Measurements from ENCODE around the gene SYT11.
"Not testable (repeated sequence)": the region's sequence is repeated elsewhere in the genome, so short reads cannot be mapped to it uniquely, and the experiment has no call there.

SYT11 gene

DNA sequence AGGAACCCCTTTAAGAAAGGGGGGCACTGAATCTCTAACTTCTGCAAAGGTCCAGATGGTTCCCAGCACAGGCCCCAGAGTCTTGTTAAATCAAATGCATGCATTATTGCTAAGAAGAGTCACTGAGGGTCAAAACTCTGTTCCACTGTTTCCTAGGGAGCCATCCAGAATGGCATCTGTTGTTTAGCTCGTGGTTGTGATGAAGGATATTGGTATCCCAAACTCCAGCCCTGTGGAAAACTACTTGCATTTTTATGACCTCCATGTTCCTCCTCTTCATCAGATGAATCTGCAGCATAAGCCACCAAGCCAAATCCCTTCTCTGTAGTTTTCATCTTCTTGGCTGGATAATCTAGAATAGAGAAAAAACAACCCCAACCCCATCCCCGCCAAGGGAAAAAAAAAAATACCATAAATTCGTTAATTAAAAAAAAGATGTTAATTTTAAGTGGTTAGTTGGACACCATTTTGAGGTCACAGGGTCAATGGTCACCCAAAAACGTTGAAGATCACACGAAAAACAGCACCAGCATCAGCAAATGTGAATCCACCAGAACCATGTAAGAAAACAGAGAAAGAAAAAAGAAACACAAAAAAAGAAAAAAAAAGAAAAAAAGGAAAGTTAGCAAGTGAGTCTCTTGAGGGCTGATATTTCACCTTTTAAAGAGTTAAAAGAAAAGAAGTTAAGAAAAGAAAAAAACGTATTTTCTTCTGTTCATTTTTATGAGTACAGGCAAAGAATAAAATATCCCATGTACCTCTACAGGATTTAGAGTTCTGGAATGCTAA is 54.8 kb downstream of the SYT11 start:
- Histone ChIP-seq H3K4me3 (ENCODE audit: insufficient read depth, low read depth, low read length, poor library complexity, severe bottlenecking) (no peak overlapping the region), H3K9me3 (ENCODE audit: control insufficient read depth, low read length) (no peaks in the 10 kb centered on the region), H3K27ac (ENCODE audit: insufficient read depth, low read length, poor library complexity, severe bottlenecking) (no peak overlapping the region), H3K27me3 (replicated peaks; ENCODE audit: control insufficient read depth, insufficient read depth, low read length, poor library complexity, severe bottlenecking) (no peaks in the 10 kb centered on the region), H3K36me3 (ENCODE audit: control insufficient read depth, insufficient read depth, low read length) (peaks cover 48% of the 10 kb centered on the region), H3K4me1 (ENCODE audit: control insufficient read depth, insufficient read depth, low read length, poor library complexity, severe bottlenecking) (peaks cover 11% of the 10 kb centered on the region)
- no peak for DNase-seq

DNA sequence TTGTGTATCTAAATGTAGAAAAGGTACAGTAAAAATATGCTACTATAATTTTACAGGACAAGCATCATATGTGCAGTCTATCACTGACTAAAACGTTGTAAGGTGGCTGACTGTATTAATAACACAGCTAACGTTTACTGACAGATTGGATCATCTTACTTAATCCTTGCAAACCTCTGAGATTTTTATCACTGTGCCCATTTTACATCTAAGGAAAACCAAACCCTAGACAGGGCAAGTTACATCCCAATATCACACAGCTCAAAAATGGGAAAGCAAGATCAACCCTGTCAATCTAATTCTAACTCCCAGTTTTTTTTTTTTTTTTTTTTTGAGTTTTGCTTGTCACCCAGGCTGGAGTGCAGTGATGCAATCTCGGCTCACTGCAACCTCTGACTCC is 59.3 kb downstream of the SYT11 start:
- H3K9me3 ChIP-seq (ENCODE audit: control insufficient read depth, low read length) = no peaks in the 10 kb centered on the region
- no peaks in the 10 kb centered on the region for H3K27me3 ChIP-seq (replicated peaks; ENCODE audit: control insufficient read depth, insufficient read depth, low read length, poor library complexity, severe bottlenecking)
- no peaks in the 10 kb centered on the region for H3K4me1 ChIP-seq (ENCODE audit: control insufficient read depth, insufficient read depth, low read length, poor library complexity, severe bottlenecking)
- no peak overlapping the region for H3K27ac ChIP-seq (ENCODE audit: insufficient read depth, low read length, poor library complexity, severe bottlenecking)
- no peak for DNase-seq
- no peak overlapping the region for H3K4me3 ChIP-seq (ENCODE audit: insufficient read depth, low read depth, low read length, poor library complexity, severe bottlenecking)
- H3K36me3 ChIP-seq (ENCODE audit: control insufficient read depth, insufficient read depth, low read length) = peaks cover 81% of the 10 kb centered on the region

DNA sequence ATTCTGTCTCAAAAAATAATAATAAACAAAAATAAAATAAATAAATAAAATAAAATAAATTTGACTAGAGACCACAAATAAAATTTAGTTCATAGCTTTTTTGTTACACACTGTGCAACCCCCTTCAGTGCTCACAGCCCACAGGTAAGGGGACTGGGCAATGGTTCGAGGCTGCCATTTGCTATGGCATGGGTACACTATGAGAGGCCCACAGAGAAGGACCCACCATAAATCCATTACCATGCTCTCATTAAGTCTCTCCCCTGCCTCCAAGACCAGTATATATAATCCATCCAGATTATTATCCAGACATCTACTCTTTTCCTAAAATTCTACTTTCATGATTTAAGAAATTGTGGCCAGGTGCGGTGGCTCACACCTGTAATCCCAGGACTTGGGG is 60.4 kb downstream of the SYT11 start:
- Histone ChIP-seq H3K9me3 (ENCODE audit: control insufficient read depth, low read length) (no peaks in the 10 kb centered on the region), H3K36me3 (ENCODE audit: control insufficient read depth, insufficient read depth, low read length) (peaks cover 82% of the 10 kb centered on the region), H3K27me3 (replicated peaks; ENCODE audit: control insufficient read depth, insufficient read depth, low read length, poor library complexity, severe bottlenecking) (no peaks in the 10 kb centered on the region), H3K27ac (ENCODE audit: insufficient read depth, low read length, poor library complexity, severe bottlenecking) (no peak overlapping the region), H3K4me1 (ENCODE audit: control insufficient read depth, insufficient read depth, low read length, poor library complexity, severe bottlenecking) (no peaks in the 10 kb centered on the region), H3K4me3 (ENCODE audit: insufficient read depth, low read depth, low read length, poor library complexity, severe bottlenecking) (no peak overlapping the region)
- no peak for DNase-seq

- no peaks in the 10 kb centered on the region for H3K9me3 ChIP-seq (ENCODE audit: control insufficient read depth, low read length)
- H3K4me1 ChIP-seq (ENCODE audit: control insufficient read depth, insufficient read depth, low read length, poor library complexity, severe bottlenecking) = no peaks in the 10 kb centered on the region
- H3K36me3 ChIP-seq (ENCODE audit: control insufficient read depth, insufficient read depth, low read length) = peaks cover 90% of the 10 kb centered on the region
- no peak overlapping the region for H3K4me3 ChIP-seq (ENCODE audit: insufficient read depth, low read depth, low read length, poor library complexity, severe bottlenecking)
- no peaks in the 10 kb centered on the region for H3K27me3 ChIP-seq (replicated peaks; ENCODE audit: control insufficient read depth, insufficient read depth, low read length, poor library complexity, severe bottlenecking)
- DNase-seq = no peak
- H3K27ac ChIP-seq (ENCODE audit: insufficient read depth, low read length, poor library complexity, severe bottlenecking) = no peak overlapping the region
These were observed 61.4 kb downstream of the SYT11 start for GRCh38 chr1:155920717-155921116.

- H3K36me3 ChIP-seq (ENCODE audit: control insufficient read depth, insufficient read depth, low read length) = peaks cover 87% of the 10 kb centered on the region
- H3K9me3 ChIP-seq (ENCODE audit: control insufficient read depth, low read length) = no peaks in the 10 kb centered on the region
- no peak for DNase-seq
- H3K4me1 ChIP-seq (ENCODE audit: control insufficient read depth, insufficient read depth, low read length, poor library complexity, severe bottlenecking) = peaks cover 5% of the 10 kb centered on the region
- no peaks in the 10 kb centered on the region for H3K27me3 ChIP-seq (replicated peaks; ENCODE audit: control insufficient read depth, insufficient read depth, low read length, poor library complexity, severe bottlenecking)
- no peak overlapping the region for H3K27ac ChIP-seq (ENCODE audit: insufficient read depth, low read length, poor library complexity, severe bottlenecking)
- H3K4me3 ChIP-seq (ENCODE audit: insufficient read depth, low read depth, low read length, poor library complexity, severe bottlenecking) = no peak overlapping the region
These were observed 66.1 kb downstream of the SYT11 start for GRCh38 chr1:155925506-155925905.

GRCh38 chr1:155929057-155929456 is 69.7 kb downstream of the SYT11 start:
- no peak overlapping the region for H3K27ac ChIP-seq (ENCODE audit: insufficient read depth, low read length, poor library complexity, severe bottlenecking)

GRCh38 chr1:155930725-155931124 is 71.4 kb downstream of the SYT11 start:
- H3K27me3 ChIP-seq (replicated peaks; ENCODE audit: control insufficient read depth, insufficient read depth, low read length, poor library complexity, severe bottlenecking); H3K4me3 ChIP-seq (ENCODE audit: insufficient read depth, low read depth, low read length, poor library complexity, severe bottlenecking); H3K9me3 ChIP-seq (ENCODE audit: control insufficient read depth, low read length); DNase-seq: not testable (repeated sequence)
- Histone ChIP-seq H3K4me1 (ENCODE audit: control insufficient read depth, insufficient read depth, low read length, poor library complexity, severe bottlenecking) (peaks cover 33% of the 10 kb centered on the region), H3K27ac (ENCODE audit: insufficient read depth, low read length, poor library complexity, severe bottlenecking) (peak overlapping the region; percentile 5), H3K36me3 (ENCODE audit: control insufficient read depth, insufficient read depth, low read length) (peaks cover 60% of the 10 kb centered on the region)

More at GRCh38 chr1:155929057-155929456, 69.7 kb downstream of the SYT11 start:
- H3K4me3 ChIP-seq (ENCODE audit: insufficient read depth, low read depth, low read length, poor library complexity, severe bottlenecking) = no peak overlapping the region
- H3K36me3 ChIP-seq (ENCODE audit: control insufficient read depth, insufficient read depth, low read length) = peaks cover 75% of the 10 kb centered on the region
- no peak for DNase-seq
- peaks cover 28% of the 10 kb centered on the region for H3K4me1 ChIP-seq (ENCODE audit: control insufficient read depth, insufficient read depth, low read length, poor library complexity, severe bottlenecking)
- H3K27me3 ChIP-seq (replicated peaks; ENCODE audit: control insufficient read depth, insufficient read depth, low read length, poor library complexity, severe bottlenecking) = no peaks in the 10 kb centered on the region
- H3K9me3 ChIP-seq (ENCODE audit: control insufficient read depth, low read length) = no peaks in the 10 kb centered on the region

GRCh38 chr1:155931332-155932038 is 72.1 kb downstream of the SYT11 start:
- Histone ChIP-seq H3K36me3 (ENCODE audit: control insufficient read depth, insufficient read depth, low read length) (peaks cover 52% of the 10 kb centered on the region), H3K9me3 (ENCODE audit: control insufficient read depth, low read length) (no peaks in the 10 kb centered on the region), H3K4me3 (ENCODE audit: insufficient read depth, low read depth, low read length, poor library complexity, severe bottlenecking) (no peak overlapping the region), H3K4me1 (ENCODE audit: control insufficient read depth, insufficient read depth, low read length, poor library complexity, severe bottlenecking) (peaks cover 33% of the 10 kb centered on the region), H3K27me3 (replicated peaks; ENCODE audit: control insufficient read depth, insufficient read depth, low read length, poor library complexity, severe bottlenecking) (no peaks in the 10 kb centered on the region), H3K27ac (ENCODE audit: insufficient read depth, low read length, poor library complexity, severe bottlenecking) (peak overlapping the region; percentile 6)
- no peak for DNase-seq

GRCh38 chr1:155932081-155932480 is 72.7 kb downstream of the SYT11 start:
- no peak for DNase-seq
- Histone ChIP-seq H3K9me3 (ENCODE audit: control insufficient read depth, low read length) (no peaks in the 10 kb centered on the region), H3K36me3 (ENCODE audit: control insufficient read depth, insufficient read depth, low read length) (peaks cover 46% of the 10 kb centered on the region), H3K4me1 (ENCODE audit: control insufficient read depth, insufficient read depth, low read length, poor library complexity, severe bottlenecking) (peaks cover 33% of the 10 kb centered on the region), H3K27me3 (replicated peaks; ENCODE audit: control insufficient read depth, insufficient read depth, low read length, poor library complexity, severe bottlenecking) (no peaks in the 10 kb centered on the region), H3K27ac (ENCODE audit: insufficient read depth, low read length, poor library complexity, severe bottlenecking) (peak overlapping the region; percentile 6), H3K4me3 (ENCODE audit: insufficient read depth, low read depth, low read length, poor library complexity, severe bottlenecking) (no peak overlapping the region)

GRCh38 chr1:155932487-155932886 is 73.1 kb downstream of the SYT11 start:
- DNase-seq = no peak
- Histone ChIP-seq H3K36me3 (ENCODE audit: control insufficient read depth, insufficient read depth, low read length) (peaks cover 42% of the 10 kb centered on the region), H3K4me1 (ENCODE audit: control insufficient read depth, insufficient read depth, low read length, poor library complexity, severe bottlenecking) (peaks cover 33% of the 10 kb centered on the region), H3K4me3 (ENCODE audit: insufficient read depth, low read depth, low read length, poor library complexity, severe bottlenecking) (peak overlapping the region; percentile 9), H3K27ac (ENCODE audit: insufficient read depth, low read length, poor library complexity, severe bottlenecking) (no peak overlapping the region), H3K27me3 (replicated peaks; ENCODE audit: control insufficient read depth, insufficient read depth, low read length, poor library complexity, severe bottlenecking) (no peaks in the 10 kb centered on the region), H3K9me3 (ENCODE audit: control insufficient read depth, low read length) (no peaks in the 10 kb centered on the region)

Data from effector memory CD4-positive, alpha-beta T cell (primary cell).